H1 (cell line): ENCODE data around the gene JPT2. TPM values are rescaled to one million over a fixed set of nuclear protein-coding genes. Genes with fewer than 3 reads are reported as not detected.

ENCODE experiments used
- BACH1 ChIP-seq: IDR thresholded peaks from 2 replicates; pipeline ENCODE4 v1.6.1; 2012; ENCODE audit warnings: low read length, improper control_type of control experiment
- CEBPB ChIP-seq: IDR thresholded peaks from 2 replicates; pipeline ENCODE4 v1.6.1; 2012; ENCODE audit warnings: low read depth, low read length
- EZH2 ChIP-seq: fragments of 200-600 bp; sonication (generic); IDR thresholded peaks from 2 replicates; pipeline ENCODE4 v1.7.1; 2012; ENCODE audit warnings: low read depth, mild to moderate bottlenecking, moderate library complexity, low read length, inconsistent platforms; ENCODE audit not compliant: severe bottlenecking
- KDM5A ChIP-seq: fragments of 200-600 bp; IDR thresholded peaks from 2 replicates; pipeline ENCODE4 v1.7.1; 2012; ENCODE audit warnings: mild to moderate bottlenecking, low read length, inconsistent platforms, mixed read lengths
- SP2 ChIP-seq: IDR thresholded peaks from 2 replicates; pipeline ENCODE4 v1.6.1; 2012; ENCODE audit warnings: mild to moderate bottlenecking, low read length, inconsistent platforms
- SRF ChIP-seq: IDR thresholded peaks from 2 replicates; pipeline ENCODE4 v1.6.1; 2011; ENCODE audit warnings: mild to moderate bottlenecking, low read depth, low read length, moderate library complexity
- polyA plus RNA-seq, 7 experiments: library from polyadenylated mRNA; depleted of rRNA in 3 of 7; stranded (reverse) in 5 of 7; unstranded in 2 of 7; fragments of >200 nt in 5 of 7; fragments of 200-250 nt in 2 of 7; gene quantifications; 1 replicate in 5 of 7; 2 replicates in 1 of 7; 4 replicates in 1 of 7; pipeline versions ENCODE4 v1.2.1 to v1.2.3, GENCODE V29; 2011 to 2013; ENCODE audit warnings: missing spikeins in 2 of 7, mixed read lengths in 2 of 7
- total RNA-seq: library from RNA; stranded (reverse); fragmentation: NEBNext Ultra II Directional; extraction: Animal tissue kit (Norgen Biotek cat#: 25700); gene quantifications from 2 replicates; pipeline ENCODE4 v1.2.1, GENCODE V29; 2021

The JPT2 gene
- total and polyA plus RNA-seq, 2 of the 8 experiments (the other 6 are each of a cell fraction or from before 2014, with no cell fraction given) = 67.6 to 197 TPM

GRCh38 chr16:1708083-1708767 lies 30.1 kb downstream of the JPT2 start (continued):
- TF ChIP-seq EZH2 (no peak), KDM5A (no peak), SP2 (no peak), BACH1 (no peak), SRF (no peak), CEBPB (no peak)
